Measurements from ENCODE around the gene NXPE1.
"Not testable (repeated sequence)": the region's sequence is repeated elsewhere in the genome, so short reads cannot be mapped to it uniquely, and the experiment has no call there.

The NXPE1 gene

GRCh38 chr11:114604179-114604813, 44.6 kb upstream of the NXPE1 start:
- no peak overlapping the region for H3K27ac ChIP-seq
- TF ChIP-seq, protein P1, sequence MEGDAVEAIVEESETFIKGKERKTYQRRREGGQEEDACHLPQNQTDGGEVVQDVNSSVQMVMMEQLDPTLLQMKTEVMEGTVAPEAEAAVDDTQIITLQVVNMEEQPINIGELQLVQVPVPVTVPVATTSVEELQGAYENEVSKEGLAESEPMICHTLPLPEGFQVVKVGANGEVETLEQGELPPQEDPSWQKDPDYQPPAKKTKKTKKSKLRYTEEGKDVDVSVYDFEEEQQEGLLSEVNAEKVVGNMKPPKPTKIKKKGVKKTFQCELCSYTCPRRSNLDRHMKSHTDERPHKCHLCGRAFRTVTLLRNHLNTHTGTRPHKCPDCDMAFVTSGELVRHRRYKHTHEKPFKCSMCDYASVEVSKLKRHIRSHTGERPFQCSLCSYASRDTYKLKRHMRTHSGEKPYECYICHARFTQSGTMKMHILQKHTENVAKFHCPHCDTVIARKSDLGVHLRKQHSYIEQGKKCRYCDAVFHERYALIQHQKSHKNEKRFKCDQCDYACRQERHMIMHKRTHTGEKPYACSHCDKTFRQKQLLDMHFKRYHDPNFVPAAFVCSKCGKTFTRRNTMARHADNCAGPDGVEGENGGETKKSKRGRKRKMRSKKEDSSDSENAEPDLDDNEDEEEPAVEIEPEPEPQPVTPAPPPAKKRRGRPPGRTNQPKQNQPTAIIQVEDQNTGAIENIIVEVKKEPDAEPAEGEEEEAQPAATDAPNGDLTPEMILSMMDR (conservative IDR thresholded peaks at IDR 0.05) = no peak

- H3K27ac ChIP-seq = not testable (repeated sequence)
These were observed 43.5 kb upstream of the NXPE1 start for GRCh38 chr11:114603151-114603550.

GRCh38 chr11:114598461-114598860, 38.8 kb upstream of the NXPE1 start:
- TF ChIP-seq, protein P1 (conservative IDR thresholded peaks at IDR 0.05) = no peak
- no peak overlapping the region for H3K27ac ChIP-seq

- H3K27ac ChIP-seq = no peak overlapping the region
- TF ChIP-seq, protein P1 (conservative IDR thresholded peaks at IDR 0.05) = no peak
These were observed 36.7 kb upstream of the NXPE1 start for GRCh38 chr11:114596175-114596919.

- no peak within 1 kb of the TSS for H3K27ac ChIP-seq
- TF ChIP-seq, protein P1 (conservative IDR thresholded peaks at IDR 0.05) = no peak
These were observed 35.9 kb upstream of the NXPE1 start, which contains the start of gene NXPE4 for GRCh38 chr11:114595571-114595970. NXPE4 (minus strand) TSS chr11:114595786; CDS start chr11:114594759, 1,027 bp downstream.

- no peak overlapping the region for H3K27ac ChIP-seq
- TF ChIP-seq, protein P1 (conservative IDR thresholded peaks at IDR 0.05) = no peak
These were observed 35.0 kb upstream of the NXPE1 start for GRCh38 chr11:114594703-114595102.

DNA sequence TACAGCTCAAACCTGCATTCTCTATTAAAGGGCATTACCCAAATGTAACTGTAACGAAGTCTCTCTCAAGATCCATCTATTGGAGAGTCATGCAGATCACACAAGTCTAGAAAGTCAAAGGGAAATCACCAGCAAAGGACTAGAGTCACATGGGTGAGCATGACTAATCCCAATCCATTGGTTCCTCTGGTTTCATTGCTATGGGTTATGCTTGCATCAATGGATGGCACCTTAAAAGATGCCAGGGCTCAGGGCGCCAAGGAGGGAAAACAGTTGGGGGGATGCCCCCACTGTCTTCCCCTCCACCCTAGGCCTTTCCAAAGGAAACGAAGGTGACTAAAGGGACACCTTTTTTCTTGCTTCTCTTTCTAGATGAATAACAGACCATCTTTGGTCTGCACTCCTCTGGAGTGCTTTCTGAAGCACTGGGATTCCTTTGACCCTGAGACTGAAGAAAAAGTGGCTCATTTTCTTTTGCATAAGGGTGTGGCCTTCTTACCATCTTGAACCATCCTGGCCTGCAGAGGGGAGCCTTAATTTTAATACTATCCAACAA, 27.8 kb upstream of the NXPE1 start:
- TF ChIP-seq, protein P1 (conservative IDR thresholded peaks at IDR 0.05) = no peak
- H3K27ac ChIP-seq = no peak overlapping the region

GRCh38 chr11:114586797-114587196, 27.1 kb upstream of the NXPE1 start:
- TF ChIP-seq, protein P1 (conservative IDR thresholded peaks at IDR 0.05) = no peak

More at GRCh38 chr11:114586797-114587196, 27.1 kb upstream of the NXPE1 start:
- no peak overlapping the region for H3K27ac ChIP-seq

All from VCaP (cell line).